SK-N-SH treated with all-trans-retinoic acid at 6 μM for 48 hours (cell line): ENCODE data around the gene RGS2.

Source experiments
- OSR1 ChIP-seq: fragments of 250-450 bp; sonication (Bioruptor Pico); IDR thresholded peaks from 2 replicates; pipeline ENCODE4 v1.8.0; 2022; ENCODE audit warnings: moderate library complexity, mild to moderate bottlenecking, inconsistent platforms
- PATZ1 ChIP-seq: fragments of 250-450 bp; sonication (Bioruptor Pico); IDR thresholded peaks from 2 replicates; pipeline ENCODE4 v1.8.0; 2020; ENCODE audit warnings: mild to moderate bottlenecking, moderate library complexity, borderline replicate concordance
- ZC3H10 ChIP-seq: fragments of 250-450 bp; sonication (Bioruptor Pico); IDR thresholded peaks from 2 replicates; pipeline ENCODE4 v1.5.1; 2021; ENCODE audit warnings: mild to moderate bottlenecking, moderate library complexity
- ZFP3 ChIP-seq: fragments of 250-450 bp; sonication (Bioruptor Pico); IDR thresholded peaks from 2 replicates; pipeline ENCODE4 v1.5.0; 2020; ENCODE audit warnings: mild to moderate bottlenecking, moderate library complexity
- ZNF565 ChIP-seq: fragments of 450-650 bp; formaldehyde crosslinking; conservative IDR thresholded peaks from 2 replicates; pipeline ENCODE4 v1.5.0; 2020; ENCODE audit warnings: low read depth, mild to moderate bottlenecking, moderate library complexity

DNA sequence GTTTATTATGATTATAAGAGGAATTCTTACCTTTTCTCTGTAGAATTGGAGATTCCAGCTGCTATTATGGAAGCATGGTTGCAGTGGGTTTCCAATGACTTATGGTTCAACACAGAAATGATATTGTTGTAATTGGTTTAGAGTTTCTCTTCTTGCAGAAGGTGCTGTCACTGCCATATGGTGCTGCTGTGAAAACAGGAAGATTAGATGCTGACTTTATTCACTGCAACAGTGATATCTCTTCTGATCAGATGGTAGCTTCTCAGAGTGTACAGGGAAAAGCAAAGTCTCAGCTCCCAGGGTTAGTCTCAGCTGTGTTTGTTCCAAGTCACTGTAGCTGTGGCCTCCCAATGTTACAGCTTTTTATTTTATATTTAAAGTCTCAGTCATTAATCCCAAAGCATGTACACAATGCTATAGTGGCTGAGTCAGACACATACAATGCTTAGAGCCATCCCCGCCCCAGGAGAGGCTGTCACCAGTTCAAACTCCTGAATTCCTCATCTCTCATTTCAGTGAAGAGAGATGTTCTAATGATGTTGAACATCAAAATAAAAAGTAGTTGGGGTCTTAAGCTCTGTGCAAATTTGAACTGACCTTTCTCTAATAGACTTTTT, 42.7 kb upstream of the RGS2 start:
- no peak for TF ChIP-seq ZFP3 (CRISPR knock-in tag)
- no peak for TF ChIP-seq PATZ1 (CRISPR knock-in tag)
- no peak for TF ChIP-seq ZNF565 (CRISPR knock-in tag)
- TF ChIP-seq ZC3H10 (CRISPR knock-in tag), result no peak
- TF ChIP-seq OSR1 (CRISPR knock-in tag), result no peak
